ENCODE data around the gene FAM13A.

The FAM13A gene

GRCh38 chr4:88746206-88746605 is 310.8 kb downstream of the FAM13A start (continued):
- TF ChIP-seq ZNF280D (tag by site-specific recombination; IDR thresholded peaks at IDR 0.05) (no peak), ZNF791 (tag by site-specific recombination; IDR thresholded peaks at IDR 0.05) (no peak), MYNN (tag by site-specific recombination; IDR thresholded peaks at IDR 0.05; ENCODE audit: borderline replicate concordance) (no peak), ZNF148 (tag by site-specific recombination; IDR thresholded peaks at IDR 0.05; ENCODE audit: borderline replicate concordance) (no peak)
- TF ChIP-seq, protein P1, sequence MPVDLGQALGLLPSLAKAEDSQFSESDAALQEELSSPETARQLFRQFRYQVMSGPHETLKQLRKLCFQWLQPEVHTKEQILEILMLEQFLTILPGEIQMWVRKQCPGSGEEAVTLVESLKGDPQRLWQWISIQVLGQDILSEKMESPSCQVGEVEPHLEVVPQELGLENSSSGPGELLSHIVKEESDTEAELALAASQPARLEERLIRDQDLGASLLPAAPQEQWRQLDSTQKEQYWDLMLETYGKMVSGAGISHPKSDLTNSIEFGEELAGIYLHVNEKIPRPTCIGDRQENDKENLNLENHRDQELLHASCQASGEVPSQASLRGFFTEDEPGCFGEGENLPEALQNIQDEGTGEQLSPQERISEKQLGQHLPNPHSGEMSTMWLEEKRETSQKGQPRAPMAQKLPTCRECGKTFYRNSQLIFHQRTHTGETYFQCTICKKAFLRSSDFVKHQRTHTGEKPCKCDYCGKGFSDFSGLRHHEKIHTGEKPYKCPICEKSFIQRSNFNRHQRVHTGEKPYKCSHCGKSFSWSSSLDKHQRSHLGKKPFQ (tag by site-specific recombination; IDR thresholded peaks at IDR 0.05), result no peak
- TF ChIP-seq, protein P2, sequence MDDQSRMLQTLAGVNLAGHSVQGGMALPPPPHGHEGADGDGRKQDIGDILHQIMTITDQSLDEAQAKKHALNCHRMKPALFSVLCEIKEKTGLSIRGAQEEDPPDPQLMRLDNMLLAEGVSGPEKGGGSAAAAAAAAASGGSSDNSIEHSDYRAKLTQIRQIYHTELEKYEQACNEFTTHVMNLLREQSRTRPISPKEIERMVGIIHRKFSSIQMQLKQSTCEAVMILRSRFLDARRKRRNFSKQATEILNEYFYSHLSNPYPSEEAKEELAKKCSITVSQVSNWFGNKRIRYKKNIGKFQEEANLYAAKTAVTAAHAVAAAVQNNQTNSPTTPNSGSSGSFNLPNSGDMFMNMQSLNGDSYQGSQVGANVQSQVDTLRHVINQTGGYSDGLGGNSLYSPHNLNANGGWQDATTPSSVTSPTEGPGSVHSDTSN (CRISPR knock-in tag; IDR thresholded peaks at IDR 0.05), result no peak

GRCh38 chr4:88745581-88746163 is 311.3 kb downstream of the FAM13A start:
- Histone ChIP-seq H3K9me3 (ENCODE audit: control insufficient read depth, insufficient read depth, low read depth, low read length) (no peaks in the 10 kb centered on the region), H3K27ac (ENCODE audit: extremely low read depth, low read depth, low read length) (no peak overlapping the region), H3K4me1 (ENCODE audit: control insufficient read depth, insufficient read depth, low read length) (no peaks in the 10 kb centered on the region), H3K36me3 (ENCODE audit: control insufficient read depth in 2 of 2, insufficient read depth in 1 of 2, low read length in 2 of 2) (peaks cover 0 to 52% of the 10 kb centered on the region in 2 experiments; a peak in 1 of 3 replicates), H3K4me3 (ENCODE audit: low read depth, low read length) (no peak overlapping the region)
- ChIA-PET POLR2A (no interaction called here), CTCF (interaction anchor here (0.6 to 0.8 kb wide), 5 partner anchors 9 to 949 kb away, joined by 3 to 5 read pairs (median 3); no protein-coding TSS in a partner anchor)
- TF ChIP-seq ZNF776 (tag by site-specific recombination; IDR thresholded peaks at IDR 0.05; ENCODE audit: borderline replicate concordance) (no peak), ZNF596 (tag by site-specific recombination; IDR thresholded peaks at IDR 0.05) (no peak), SP3 (tag by site-specific recombination; IDR thresholded peaks at IDR 0.05) (no peak), ZNF426 (tag by site-specific recombination; IDR thresholded peaks at IDR 0.05) (no peak), ZNF416 (tag by site-specific recombination; IDR thresholded peaks at IDR 0.05) (no peak), ZNF19 (tag by site-specific recombination; IDR thresholded peaks at IDR 0.05; ENCODE audit: low read depth) (no peak), HOXC10 (CRISPR knock-in tag; IDR thresholded peaks at IDR 0.05) (no peak), GFI1B (tag by site-specific recombination; IDR thresholded peaks at IDR 0.05) (no peak), ZNF23 (tag by site-specific recombination; IDR thresholded peaks at IDR 0.05; ENCODE audit: borderline replicate concordance) (no peak), ZNF311 (tag by site-specific recombination; IDR thresholded peaks at IDR 0.05; ENCODE audit: borderline replicate concordance) (no peak), ZEB2 (tag by site-specific recombination; IDR thresholded peaks at IDR 0.05) (no peak), ZNF140 (tag by site-specific recombination; IDR thresholded peaks at IDR 0.05) (no peak), ZNF555 (tag by site-specific recombination; conservative IDR thresholded peaks at IDR 0.05) (no peak), PRDM1 (tag by site-specific recombination; IDR thresholded peaks at IDR 0.05) (no peak)
